Measurements from ENCODE around the gene LLGL2. TPM values are rescaled to one million over a fixed set of nuclear protein-coding genes. Genes with fewer than 3 reads are reported as not detected.

The LLGL2 gene
- total RNA-seq, 2 donors from 2014 or later = 6.4 to 20.0 TPM

- H3K27ac ChIP-seq = no peak overlapping the region
- DNase-seq (ENCODE audit: low spot score) (no peak), ATAC-seq (ENCODE audit: insufficient number of reproducible peaks, low FRiP score, low read depth) (no peak)
- H3K4me1 ChIP-seq (ENCODE audit: control insufficient read depth in 1 of 2, low read depth in 2 of 2) = no peaks in the 10 kb centered on the region
- H3K4me3 ChIP-seq = no peak overlapping the region
- TF ChIP-seq CTCF (IDR thresholded peaks at IDR 0.05) = no peak
- no peaks in the 10 kb centered on the region for H3K9me3 ChIP-seq
- no peaks in the 10 kb centered on the region for H3K27me3 ChIP-seq (replicated peaks; ENCODE audit: insufficient read depth)
- H3K36me3 ChIP-seq = peaks cover 2% of the 10 kb centered on the region
These were observed 40.9 kb downstream of the LLGL2 start for GRCh38 chr17:75566416-75566815.

- Histone ChIP-seq H3K27me3 (replicated peaks; ENCODE audit: insufficient read depth) (no peaks in the 10 kb centered on the region), H3K4me1 (ENCODE audit: control insufficient read depth in 1 of 2, low read depth in 2 of 2) (no peaks in the 10 kb centered on the region), H3K9me3 (no peaks in the 10 kb centered on the region), H3K36me3 (peaks cover 2% of the 10 kb centered on the region), H3K27ac (no peak overlapping the region), H3K4me3 (no peak overlapping the region)
- DNase-seq (ENCODE audit: low spot score) (no peak), ATAC-seq (ENCODE audit: insufficient number of reproducible peaks, low FRiP score, low read depth) (no peak)
- TF ChIP-seq CTCF (IDR thresholded peaks at IDR 0.05) = no peak
These were observed 41.3 kb downstream of the LLGL2 start for GRCh38 chr17:75566834-75567233.

- Histone ChIP-seq H3K4me1 (ENCODE audit: control insufficient read depth in 1 of 2, low read depth in 2 of 2) (no peaks in the 10 kb centered on the region), H3K36me3 (peaks cover 2% of the 10 kb centered on the region), H3K9me3 (no peaks in the 10 kb centered on the region), H3K27me3 (replicated peaks; ENCODE audit: insufficient read depth) (no peaks in the 10 kb centered on the region), H3K4me3 (no peak overlapping the region), H3K27ac (no peak overlapping the region)
- ATAC-seq (ENCODE audit: insufficient number of reproducible peaks, low FRiP score, low read depth) = no peak
- no peak for TF ChIP-seq CTCF (IDR thresholded peaks at IDR 0.05)
- DNase-seq (ENCODE audit: low spot score) = no peak
These were observed 43.1 kb downstream of the LLGL2 start for GRCh38 chr17:75568412-75569255.

GRCh38 chr17:75570034-75570676, 44.7 kb downstream of the LLGL2 start:
- no peak overlapping the region for H3K4me3 ChIP-seq
- no peaks in the 10 kb centered on the region for H3K9me3 ChIP-seq
- H3K27me3 ChIP-seq (replicated peaks; ENCODE audit: insufficient read depth) = no peaks in the 10 kb centered on the region
- DNase-seq (ENCODE audit: low spot score) (no peak), ATAC-seq (ENCODE audit: insufficient number of reproducible peaks, low FRiP score, low read depth) (no peak)
- no peak for TF ChIP-seq CTCF (IDR thresholded peaks at IDR 0.05)
- no peaks in the 10 kb centered on the region for H3K4me1 ChIP-seq (ENCODE audit: control insufficient read depth in 1 of 2, low read depth in 2 of 2)
- H3K27ac ChIP-seq = no peak overlapping the region
- H3K36me3 ChIP-seq = no peaks in the 10 kb centered on the region

- no peaks in the 10 kb centered on the region for H3K36me3 ChIP-seq
- no peak for ATAC-seq (ENCODE audit: insufficient number of reproducible peaks, low FRiP score, low read depth)
- no peaks in the 10 kb centered on the region for H3K4me1 ChIP-seq (ENCODE audit: control insufficient read depth in 1 of 2, low read depth in 2 of 2)
- H3K9me3 ChIP-seq = no peaks in the 10 kb centered on the region
- DNase-seq (ENCODE audit: low spot score) = no peak
- H3K27ac ChIP-seq = no peak overlapping the region
- TF ChIP-seq CTCF (IDR thresholded peaks at IDR 0.05) = no peak
- H3K4me3 ChIP-seq = no peak overlapping the region
- H3K27me3 ChIP-seq (replicated peaks; ENCODE audit: insufficient read depth) = no peaks in the 10 kb centered on the region
These were observed 45.3 kb downstream of the LLGL2 start for GRCh38 chr17:75570772-75571171.

Data from thoracic aorta (tissue), 2 donors.